NOMO-1 treated with dmso at 0.1 percent for 144 hours (cell line): Measurements from ENCODE around the gene BEGAIN.

Experiments used
- DNase-seq: peaks from one replicate; lab custom pipeline; 2025; ENCODE audit not compliant: unreplicated experiment; lab: John Stamatoyannopoulos, UW

Gene BEGAIN

DNA sequence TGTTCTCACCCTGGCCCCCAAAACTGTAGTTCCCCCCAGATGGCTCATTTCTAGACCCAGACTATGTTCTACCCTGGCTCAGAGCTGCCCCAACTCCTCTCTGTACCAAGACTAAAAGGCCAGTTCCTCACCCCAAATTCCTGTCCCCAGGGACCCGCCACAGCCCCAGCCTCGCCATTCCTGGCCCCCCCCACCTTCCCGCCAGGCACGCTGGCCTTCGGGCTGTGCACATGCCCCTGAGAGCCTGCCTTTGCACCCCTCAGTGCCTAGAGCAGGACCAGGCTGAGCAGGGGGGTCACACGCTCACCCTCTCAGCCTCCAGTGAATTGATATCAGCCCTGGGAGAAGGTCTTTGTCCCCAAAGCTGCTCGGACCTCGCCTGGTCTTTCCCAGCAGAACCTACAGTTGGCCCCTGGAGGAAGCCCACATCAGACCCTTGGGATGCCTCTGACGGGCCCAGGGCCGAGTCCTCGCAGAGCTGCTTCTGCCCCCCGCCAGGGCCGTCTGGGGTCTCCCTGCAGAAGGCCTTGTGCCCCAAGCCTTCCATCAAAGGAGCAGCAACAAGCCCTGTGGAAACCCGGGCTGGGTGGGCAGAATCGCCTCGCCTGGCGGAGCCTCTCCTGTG is 32.4 kb downstream of the BEGAIN start:
- DNase-seq: no peak

DNA sequence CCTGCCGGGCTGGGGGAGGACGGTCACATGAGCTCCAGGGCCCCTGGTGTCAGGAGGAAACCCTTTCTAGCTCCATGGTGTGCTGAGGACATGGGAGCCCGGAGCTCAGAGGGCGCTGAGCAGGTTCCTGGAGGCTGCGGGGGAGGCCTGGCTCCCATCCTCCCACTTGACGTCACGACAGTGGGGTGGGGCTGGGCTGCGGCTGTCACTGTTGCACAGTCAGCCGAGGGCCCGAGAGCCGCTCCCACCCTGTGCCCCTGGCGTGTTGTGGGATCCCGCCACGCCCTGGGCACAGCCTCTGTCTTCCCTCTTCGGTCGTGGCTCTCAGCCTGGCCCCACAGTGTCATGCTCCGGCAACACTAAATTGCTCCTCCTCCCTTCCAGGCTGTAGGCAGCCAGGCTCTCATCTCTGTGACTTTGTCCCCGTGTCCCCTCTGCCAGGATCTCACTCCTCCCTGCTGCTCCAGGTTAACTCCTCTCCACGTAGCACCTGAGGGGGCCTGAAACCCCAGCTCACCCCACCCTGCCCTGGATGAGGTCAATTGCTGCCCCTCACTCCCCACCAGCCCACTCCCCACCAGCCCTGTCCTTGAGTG is 33.0 kb downstream of the BEGAIN start:
- peak; percentile 72 for DNase-seq

DNA sequence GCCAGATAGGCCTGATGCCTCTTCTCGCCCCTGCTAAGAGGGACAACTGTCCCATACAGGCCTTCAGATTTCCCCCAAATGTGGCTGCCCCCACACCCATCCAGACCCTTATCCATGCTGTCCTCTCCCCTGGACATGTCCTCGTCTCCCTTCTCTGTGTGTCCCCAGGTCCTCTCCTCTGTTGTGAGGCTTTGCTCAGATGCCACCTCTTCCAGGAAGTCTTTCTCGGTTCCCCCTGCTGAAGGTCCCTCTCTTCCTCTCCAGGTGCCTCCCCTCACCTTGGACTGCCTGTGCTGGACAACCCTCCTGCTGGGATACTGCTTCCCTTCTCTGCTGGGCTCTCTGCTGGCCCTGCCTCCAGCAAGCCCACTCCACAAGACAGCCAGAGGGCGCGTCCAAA is 33.7 kb downstream of the BEGAIN start:
- DNase-seq: no peak

DNA sequence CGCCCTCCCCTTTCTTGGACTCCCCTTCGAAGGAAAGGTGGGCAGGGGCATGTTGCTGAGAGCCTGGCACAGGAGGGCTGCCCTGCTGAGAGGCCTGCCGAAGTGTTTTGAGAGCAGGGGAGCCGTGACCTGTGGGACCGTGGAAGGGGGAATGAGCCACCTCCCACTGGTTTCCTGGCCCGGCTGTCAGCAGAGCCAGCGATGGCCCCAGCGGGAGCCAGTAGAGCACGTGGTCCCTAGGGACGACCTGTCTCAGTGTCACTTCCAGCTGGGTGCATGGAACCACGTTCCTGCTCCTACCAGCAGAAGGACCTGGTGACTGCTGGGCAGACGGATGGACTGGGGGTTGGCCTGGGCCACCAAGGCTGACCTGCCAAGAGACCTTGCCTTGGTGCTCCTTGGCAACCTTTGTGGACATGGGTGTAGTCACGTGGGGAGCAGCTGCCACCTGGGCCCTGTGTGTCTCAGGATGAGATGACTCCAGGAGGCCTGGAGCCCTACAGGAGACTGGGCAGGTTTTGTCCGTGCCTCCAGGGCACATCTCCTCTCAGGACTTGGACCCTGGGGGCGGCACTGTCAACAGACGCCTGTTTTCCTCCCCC is 34.6 kb downstream of the BEGAIN start:
- no peak for DNase-seq

GRCh38 chr14:100551056-100551455 is 36.2 kb downstream of the BEGAIN start:
- no peak for DNase-seq

- DNase-seq: no peak
These were observed 37.2 kb downstream of the BEGAIN start for GRCh38 chr14:100549834-100550625.

DNA sequence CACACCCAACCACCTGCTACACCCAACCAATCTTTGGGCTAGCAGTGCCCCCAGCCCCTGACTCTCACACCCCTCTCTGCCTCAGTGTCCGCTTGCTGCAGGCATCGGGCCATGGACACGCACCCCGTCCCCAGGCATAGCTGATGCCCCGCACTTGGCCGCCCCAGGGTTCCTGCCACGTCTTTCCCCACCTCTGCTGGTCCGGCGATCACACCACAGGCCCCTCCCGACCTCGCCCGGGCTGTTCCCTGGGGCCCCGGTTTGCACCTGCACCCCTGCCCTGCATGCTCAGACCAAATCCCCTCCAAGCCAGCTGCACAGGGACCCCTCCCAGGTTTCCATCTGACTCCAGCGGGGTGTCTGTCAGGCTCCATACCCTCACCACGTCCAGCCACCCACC is 38.3 kb downstream of the BEGAIN start:
- no peak for DNase-seq

GRCh38 chr14:100548295-100548655 is 38.9 kb downstream of the BEGAIN start:
- no peak for DNase-seq

GRCh38 chr14:100547633-100548294 is 39.5 kb downstream of the BEGAIN start:
- peak; percentile 94 for DNase-seq

DNA sequence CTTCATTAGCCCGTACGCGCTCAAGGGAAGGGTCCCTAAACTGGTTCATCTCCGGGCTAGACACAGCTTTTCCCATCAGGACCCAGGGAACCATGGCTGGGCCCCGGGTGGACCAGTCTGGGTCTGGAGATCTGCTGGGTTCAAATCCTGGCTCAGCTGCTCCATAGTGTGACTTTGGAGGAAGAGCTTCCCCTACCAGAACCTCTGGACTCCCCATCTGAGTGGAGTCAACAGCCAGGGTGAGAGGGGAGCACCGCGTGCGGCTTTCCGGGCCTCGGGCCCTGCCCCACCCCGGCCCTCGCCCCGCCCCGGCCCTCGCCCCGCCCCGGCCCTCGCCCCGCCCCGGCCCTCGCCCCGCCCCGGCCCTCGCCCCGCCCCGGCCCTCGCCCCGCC is 41.2 kb downstream of the BEGAIN start:
- DNase-seq: no peak

- DNase-seq: no peak
These were observed 41.9 kb downstream of the BEGAIN start for GRCh38 chr14:100545359-100545758.

- DNase-seq: no peak
These were observed 42.6 kb downstream of the BEGAIN start for GRCh38 chr14:100544506-100545141.

DNA sequence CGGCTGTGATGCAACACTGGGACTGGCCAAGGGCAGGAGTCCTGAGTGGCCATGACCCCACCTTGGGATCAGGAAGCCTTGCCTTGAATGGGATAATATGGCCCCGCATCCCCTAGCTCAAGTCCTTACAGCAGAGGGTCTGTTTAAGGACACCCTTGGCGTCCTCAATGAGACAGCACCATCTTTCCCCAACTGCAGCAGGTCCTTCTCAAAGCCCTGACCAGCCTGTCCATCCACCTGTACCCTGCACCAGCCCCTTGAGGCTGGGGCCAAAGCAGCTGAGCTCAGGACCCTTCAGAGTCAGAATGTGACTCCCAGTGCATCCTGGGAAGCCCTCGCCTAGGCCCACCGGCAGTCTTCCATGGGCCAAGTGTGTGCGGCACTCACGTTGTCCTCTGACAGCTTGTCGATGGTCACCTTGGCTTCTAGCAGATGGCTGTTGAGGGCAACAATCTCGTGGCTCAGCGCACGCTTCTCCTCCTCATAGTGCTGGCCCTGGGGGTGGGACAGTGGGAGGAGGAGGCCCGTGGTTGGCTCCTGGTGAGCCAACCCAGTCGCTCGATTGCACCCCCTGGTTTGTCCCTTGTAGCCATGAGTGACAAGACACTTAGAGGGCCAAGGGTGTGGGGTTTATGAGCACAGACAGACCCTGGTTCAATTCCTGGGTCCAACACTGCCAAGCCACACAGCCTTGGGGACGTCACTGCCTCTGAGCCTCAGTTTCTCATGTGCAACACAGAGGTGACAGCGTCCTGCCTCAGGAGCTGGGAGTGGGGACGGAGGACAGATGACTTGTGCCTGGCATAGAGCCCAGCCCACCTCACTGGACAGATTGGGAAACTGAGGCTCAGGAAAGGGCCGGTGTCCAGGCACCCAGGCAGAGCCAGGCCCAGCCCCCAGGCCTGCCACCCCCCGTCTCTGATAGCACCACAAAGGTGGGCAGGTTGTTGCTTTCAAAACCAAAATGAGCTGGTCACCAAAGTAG is 43.5 kb downstream of the BEGAIN start:
- no peak for DNase-seq

GRCh38 chr14:100542619-100543205 is 44.5 kb downstream of the BEGAIN start:
- DNase-seq: no peak

- DNase-seq: no peak
These were observed 45.3 kb downstream of the BEGAIN start for GRCh38 chr14:100541621-100542560.

DNA sequence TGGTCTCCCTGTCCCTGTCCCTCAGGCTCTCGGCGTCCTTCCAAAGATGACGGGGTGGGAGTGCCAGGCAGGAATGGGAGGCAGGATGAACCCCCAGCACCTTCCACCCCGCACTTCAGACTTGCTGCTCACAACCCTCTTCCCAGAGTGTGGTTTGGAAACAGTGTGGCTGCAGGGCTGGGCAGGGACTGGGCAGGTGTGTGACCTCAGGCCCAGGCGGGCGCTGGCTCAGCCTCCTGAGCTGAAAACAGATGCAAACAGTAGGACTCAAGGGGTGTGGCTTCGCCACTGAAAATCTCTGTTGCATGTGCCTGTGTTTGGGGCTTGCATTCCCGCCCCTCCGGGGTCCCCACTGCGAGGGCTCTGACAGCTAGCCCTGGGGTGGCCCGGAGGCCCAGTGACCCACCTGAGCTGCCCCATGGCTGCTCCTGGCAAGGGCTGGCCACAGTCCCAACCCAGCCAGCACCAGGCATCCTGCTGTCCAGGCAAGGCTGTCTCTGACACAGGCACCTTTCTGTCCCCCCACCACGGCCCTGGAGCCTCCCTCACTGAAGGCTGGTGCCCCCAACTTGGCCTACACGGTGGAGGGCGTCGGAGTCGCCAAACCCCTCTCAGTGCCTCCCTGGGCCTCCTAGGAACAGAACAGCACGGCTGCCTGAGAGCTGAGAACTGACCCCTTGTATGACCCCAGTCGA is 46.1 kb downstream of the BEGAIN start:
- DNase-seq: no peak

DNA sequence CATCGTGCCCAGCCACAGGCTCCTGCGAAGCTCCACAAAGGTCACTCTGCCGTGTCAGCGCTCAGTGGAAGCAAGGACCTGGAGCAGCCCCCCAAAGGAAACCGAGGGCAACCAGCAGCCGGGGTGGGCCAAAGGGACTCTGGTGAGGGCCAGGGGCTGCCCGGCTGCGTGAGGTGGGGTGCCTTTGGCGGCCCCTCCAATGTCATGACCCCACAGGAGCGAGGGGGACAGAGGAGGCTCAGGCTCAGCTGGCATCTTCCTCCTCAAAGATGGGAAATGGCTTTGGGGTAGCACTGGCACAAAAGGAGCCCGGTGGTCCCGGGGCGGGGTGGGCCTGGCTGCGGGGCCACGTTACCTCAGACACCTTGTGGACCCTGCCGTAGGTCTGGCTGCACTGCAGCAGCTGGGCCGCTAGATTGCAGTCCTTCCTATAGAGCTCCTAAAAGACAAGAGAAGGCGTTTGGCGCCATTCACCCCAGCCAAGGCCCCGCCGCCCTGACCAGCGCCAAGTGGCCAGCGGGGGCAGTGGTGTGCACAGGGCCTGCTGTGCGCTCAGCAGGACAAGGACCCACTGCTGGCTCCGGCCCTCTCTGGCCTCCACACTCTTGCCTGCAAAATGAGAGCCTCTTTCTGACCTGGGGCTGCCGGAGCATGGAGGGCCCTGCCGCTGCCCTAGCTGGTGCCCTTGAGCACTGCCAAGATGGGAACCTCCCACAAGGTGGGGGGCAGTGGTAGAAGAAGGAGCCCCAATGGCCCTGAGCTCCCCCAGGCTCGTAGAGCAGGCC is 46.9 kb downstream of the BEGAIN start:
- DNase-seq: no peak
